Effector memory CD8-positive, alpha-beta T cell (primary cell): Measurements from ENCODE around the gene GABARAP.

Experiments used
- ATAC-seq: fragments of 150-1000 bp; cut with Tn5 transposase; replicated peaks from 2 replicates; pipeline ENCODE4 v1.10.0; 2021; ENCODE audit warnings: mild to moderate bottlenecking, moderate library complexity
- DNase-seq, 3 experiments: peaks; one replicate each; pipeline ENCODE4 v3.0.0; 2021
- H3K27ac Mint-ChIP-seq, 2 donors: one replicate each; pipeline ENCODE4 v1.8.0; 2022; ENCODE audit warnings: mild to moderate bottlenecking in 2 of 2, mixed read lengths in 2 of 2, moderate library complexity in 2 of 2
- H3K27me3 Mint-ChIP-seq, 2 donors: one replicate each; pipeline ENCODE4 v1.8.0; 2022; ENCODE audit warnings: mixed read lengths in 2 of 2
- H3K36me3 Mint-ChIP-seq: one replicate; pipeline ENCODE4 v1.8.0; 2022; ENCODE audit warnings: mild to moderate bottlenecking, moderate library complexity, mixed read lengths; ENCODE audit not compliant: insufficient read depth
- H3K4me1 Mint-ChIP-seq, 2 donors: one replicate each; pipeline ENCODE4 v1.8.0; 2022; ENCODE audit warnings: low read depth in 2 of 2, mixed read lengths in 2 of 2
- H3K4me3 Mint-ChIP-seq, 2 donors: one replicate each; pipeline ENCODE4 v1.8.0; 2022; ENCODE audit warnings: mild to moderate bottlenecking in 2 of 2, mixed read lengths in 2 of 2, moderate library complexity in 2 of 2
- H3K9me3 Mint-ChIP-seq, 2 donors: one replicate each; pipeline ENCODE4 v1.8.0; 2022; ENCODE audit warnings: mixed read lengths in 2 of 2

The GABARAP gene

DNA sequence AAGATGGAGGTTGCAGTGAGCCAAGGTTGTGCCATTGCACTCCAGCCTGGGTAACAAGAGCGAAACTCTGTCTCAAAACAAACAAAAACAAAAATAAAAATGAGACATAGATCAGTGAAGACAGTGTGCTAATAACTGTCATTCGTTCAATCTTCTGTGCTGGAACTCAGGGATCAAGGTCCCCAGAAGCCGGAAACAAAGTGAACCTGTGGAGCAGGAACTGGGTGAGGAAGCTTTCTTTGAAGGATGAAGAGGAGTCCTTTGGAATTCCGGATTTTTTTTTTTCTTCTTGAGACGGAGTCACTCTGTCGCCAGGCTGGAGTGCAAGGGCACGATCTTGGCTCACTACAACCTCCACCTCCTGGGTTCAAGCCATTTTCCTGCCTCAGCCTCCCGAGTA is 37.2 kb upstream of the GABARAP start:
- H3K4me3 Mint-ChIP-seq, result no peak overlapping the region
- no peak overlapping the region for H3K27ac Mint-ChIP-seq
- H3K4me1 Mint-ChIP-seq, result peaks cover 16 to 22% of the 10 kb centered on the region in 2 donors
- H3K36me3 Mint-ChIP-seq, result peaks cover 3% of the 10 kb centered on the region
- ATAC-seq, result no peak
- H3K9me3 Mint-ChIP-seq, result no peaks in the 10 kb centered on the region
- no peak for DNase-seq
- H3K27me3 Mint-ChIP-seq, result peaks cover 21 to 51% of the 10 kb centered on the region in 2 donors

DNA sequence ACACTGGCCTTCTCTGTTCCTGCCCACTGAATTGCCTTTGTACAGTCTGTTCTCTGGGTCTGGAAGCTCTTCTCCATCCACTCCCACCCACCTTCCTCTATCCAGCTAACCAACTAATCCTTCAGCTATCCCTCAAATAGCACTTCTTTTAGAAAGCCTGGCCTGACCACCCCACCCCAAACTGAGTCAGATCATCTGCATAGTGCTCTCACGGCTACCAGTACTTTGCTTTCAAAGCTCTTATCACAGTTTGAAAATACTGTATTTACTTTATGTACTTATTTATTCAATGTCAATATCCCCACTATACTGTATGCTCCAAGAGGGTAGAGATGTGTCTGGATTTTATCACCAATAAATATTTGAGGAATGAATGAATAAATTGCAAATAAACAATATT is 24.5 kb upstream of the GABARAP start:
- Mint-ChIP-seq H3K4me3 (no peak overlapping the region), H3K4me1 (peaks cover 15 to 16% of the 10 kb centered on the region in 2 donors), H3K9me3 (no peaks in the 10 kb centered on the region), H3K27me3 (peaks cover 24 to 39% of the 10 kb centered on the region in 2 donors), H3K27ac (no peak overlapping the region), H3K36me3 (peaks cover 9% of the 10 kb centered on the region)
- no peak for DNase-seq
- no peak for ATAC-seq

- H3K27ac Mint-ChIP-seq, result peak overlapping the region in 1 of 2 donors; percentile 26
These were observed 21.5 kb upstream of the GABARAP start for GRCh38 chr17:7263801-7264078.

DNA sequence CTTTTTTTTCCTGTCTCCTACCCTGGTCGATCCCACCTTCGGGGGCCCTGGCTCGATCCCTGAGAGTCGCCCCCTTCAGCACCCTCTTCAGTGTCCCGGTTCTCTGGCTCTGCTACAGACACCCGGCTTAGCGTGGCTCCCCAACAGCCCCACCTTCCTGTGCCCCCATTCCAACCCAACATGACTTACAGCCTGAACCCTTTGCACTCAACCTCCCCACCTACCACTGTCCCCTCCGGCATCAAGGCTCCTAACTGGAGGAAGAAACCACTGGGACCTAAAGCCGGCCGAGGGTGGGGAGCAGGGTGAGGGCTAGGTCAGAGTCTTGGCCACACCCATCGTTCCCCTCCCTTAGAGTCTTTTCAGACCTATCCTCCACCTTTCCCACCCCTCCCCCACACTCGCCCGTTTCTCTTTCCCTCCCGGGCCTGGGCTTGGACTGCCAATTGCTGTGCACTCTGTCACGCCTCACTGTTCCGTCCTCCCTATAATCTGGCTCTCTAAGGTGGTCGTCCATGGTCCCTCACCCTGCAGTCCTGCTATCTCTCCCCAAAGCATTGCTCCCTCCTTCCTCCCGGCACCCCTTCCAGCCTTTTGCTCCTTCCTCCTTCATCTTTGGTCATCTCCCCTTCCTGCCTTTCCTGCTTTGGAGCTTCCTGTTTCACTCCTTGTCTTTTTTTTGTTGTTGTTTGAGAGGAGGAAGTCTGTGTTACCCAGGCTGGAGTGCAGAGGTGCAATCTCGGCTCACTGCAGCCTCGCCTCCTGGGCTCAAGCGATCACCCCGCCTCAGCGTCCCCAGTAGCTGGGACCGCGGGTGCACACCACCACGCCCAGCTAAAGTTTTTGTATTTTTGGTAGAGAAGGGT is 20.9 kb upstream of the GABARAP start:
- Mint-ChIP-seq H3K4me3 (peak overlapping the region; percentile 75 to 80), H3K4me1 (peaks cover 17 to 19% of the 10 kb centered on the region in 2 donors), H3K27me3 (peaks cover 24 to 40% of the 10 kb centered on the region in 2 donors), H3K27ac (peak overlapping the region in 1 of 2 donors; percentile 26), H3K36me3 (peaks cover 16% of the 10 kb centered on the region), H3K9me3 (no peaks in the 10 kb centered on the region)
- no peak for DNase-seq
- peak; percentile 16 for ATAC-seq

More at GRCh38 chr17:7263801-7264078, 21.5 kb upstream of the GABARAP start:
- H3K9me3 Mint-ChIP-seq, result no peaks in the 10 kb centered on the region
- peaks cover 24 to 40% of the 10 kb centered on the region in 2 donors for H3K27me3 Mint-ChIP-seq
- H3K36me3 Mint-ChIP-seq, result peaks cover 16% of the 10 kb centered on the region
- H3K4me1 Mint-ChIP-seq, result peaks cover 17 to 19% of the 10 kb centered on the region in 2 donors
- H3K4me3 Mint-ChIP-seq, result peak overlapping the region; percentile 75 to 80
- ATAC-seq, result no peak
- DNase-seq, result no peak

DNA sequence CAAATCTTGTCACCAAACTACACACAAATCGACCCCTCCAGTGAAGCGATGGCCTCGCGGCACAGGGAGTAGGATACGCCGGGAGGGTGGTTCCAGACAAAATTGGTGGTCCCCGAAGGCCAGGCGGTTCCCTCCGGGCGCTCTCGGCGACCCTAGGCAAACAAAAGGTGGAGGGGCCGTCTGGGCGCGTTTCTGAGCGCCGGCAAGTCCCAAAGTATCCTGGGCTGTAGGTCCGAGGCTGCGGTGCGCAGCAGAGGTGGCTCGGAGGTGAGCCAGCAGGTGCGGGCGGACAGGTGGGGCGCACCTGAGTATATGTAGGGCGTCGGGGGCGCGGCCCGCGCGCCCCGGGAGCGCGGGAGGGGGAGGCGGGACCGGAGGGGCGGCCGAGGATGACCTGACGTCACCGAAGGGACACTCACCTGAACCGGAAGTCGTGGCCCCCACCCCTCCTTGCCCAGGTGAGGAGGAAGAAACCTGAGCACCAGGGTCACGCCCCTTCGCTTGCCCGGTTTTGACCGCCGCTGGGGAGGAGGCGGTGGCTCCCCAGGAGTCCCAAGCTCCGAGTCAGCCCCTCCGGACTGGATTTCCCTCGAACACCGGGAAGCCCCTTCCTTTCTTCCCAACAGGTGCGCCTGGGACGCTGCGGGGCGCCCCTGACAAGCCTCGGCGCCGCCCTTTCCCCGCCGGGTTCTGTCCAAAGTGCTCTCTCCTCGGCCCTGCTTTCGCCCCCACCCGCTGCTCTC is 20.1 kb upstream of the GABARAP start, which contains the start of gene CLDN7:
Gene CLDN7 (minus strand): TSS at position 287 of the 743 bp plus-strand sequence. CDS start 435 bp downstream, outside the sequence.
- peaks cover 17 to 19% of the 10 kb centered on the region in 2 donors for H3K4me1 Mint-ChIP-seq
- H3K9me3 Mint-ChIP-seq, result no peaks in the 10 kb centered on the region
- peak within 1 kb of the TSS; percentile 75 to 80 for H3K4me3 Mint-ChIP-seq
- peaks cover 19% of the 10 kb centered on the region for H3K36me3 Mint-ChIP-seq
- peak within 1 kb of the TSS; percentile 44 to 73 for H3K27ac Mint-ChIP-seq
- H3K27me3 Mint-ChIP-seq, result peaks cover 24 to 40% of the 10 kb centered on the region in 2 donors
- ATAC-seq (no peak), DNase-seq (no peak)

DNA sequence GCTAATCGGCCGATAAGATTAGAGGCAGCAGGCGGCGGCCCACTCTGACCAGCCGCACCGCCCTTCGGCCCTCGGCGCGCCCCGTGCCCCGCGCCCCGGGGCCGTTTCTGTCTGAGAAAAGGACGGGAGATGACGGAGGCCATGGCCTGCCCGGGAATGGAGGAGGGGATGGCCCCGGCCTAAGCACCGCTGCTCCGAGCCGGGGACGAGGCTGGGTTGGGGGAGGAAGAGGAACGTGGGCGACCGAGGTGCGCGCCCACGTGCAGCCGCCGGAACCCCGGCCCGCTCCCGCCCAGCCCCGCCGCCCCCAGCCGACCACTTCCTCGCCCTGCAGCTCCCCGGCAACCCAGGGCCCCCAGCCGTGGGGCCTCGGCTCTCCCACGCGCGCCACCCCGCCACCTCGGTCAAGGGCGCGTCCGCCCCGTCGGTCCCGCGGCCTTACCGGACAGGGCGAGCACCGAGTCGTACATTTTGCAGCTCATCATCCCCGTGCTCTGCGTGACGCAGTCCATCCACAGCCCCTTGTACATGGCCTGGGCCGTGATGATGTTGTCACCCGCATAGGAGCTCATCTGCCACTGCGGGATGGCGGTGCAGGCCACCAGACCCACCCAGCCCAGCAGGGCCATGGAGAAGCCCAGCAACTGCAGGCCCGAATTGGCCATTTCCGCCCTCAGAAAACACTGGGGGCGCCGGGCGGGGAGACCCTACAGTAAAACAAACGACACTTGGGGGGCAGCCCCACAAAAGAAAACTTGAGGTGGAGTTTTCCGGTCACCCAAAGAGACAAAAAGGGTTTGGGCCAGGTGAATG is 19.3 kb upstream of the GABARAP start:
- H3K27me3 Mint-ChIP-seq, result peaks cover 20 to 34% of the 10 kb centered on the region in 2 donors

GRCh38 chr17:7260651-7261378 is 18.6 kb upstream of the GABARAP start:
- no peaks in the 10 kb centered on the region for H3K9me3 Mint-ChIP-seq
- peaks cover 19% of the 10 kb centered on the region in 2 donors for H3K4me1 Mint-ChIP-seq
- DNase-seq (no peak), ATAC-seq (peak; percentile 37)
- H3K4me3 Mint-ChIP-seq, result peak overlapping the region; percentile 72 to 75
- H3K36me3 Mint-ChIP-seq, result peaks cover 34% of the 10 kb centered on the region
- peak overlapping the region in 1 of 2 donors; percentile 73 for H3K27ac Mint-ChIP-seq
- H3K27me3 Mint-ChIP-seq, result peaks cover 18 to 28% of the 10 kb centered on the region in 2 donors

More for the DNA sequence above, 19.3 kb upstream of the GABARAP start:
- Mint-ChIP-seq H3K4me1 (peaks cover 19% of the 10 kb centered on the region in 2 donors), H3K4me3 (peak overlapping the region; percentile 72 to 75), H3K27ac (peak overlapping the region; percentile 44 to 73), H3K36me3 (peaks cover 27% of the 10 kb centered on the region), H3K9me3 (no peaks in the 10 kb centered on the region)
- ATAC-seq, result peak; percentile 62
- no peak for DNase-seq

GRCh38 chr17:7260151-7260550 is 17.9 kb upstream of the GABARAP start:
- H3K9me3 Mint-ChIP-seq, result no peaks in the 10 kb centered on the region
- ATAC-seq (no peak), DNase-seq (no peak)
- peaks cover 18 to 28% of the 10 kb centered on the region in 2 donors for H3K27me3 Mint-ChIP-seq
- no peak overlapping the region for H3K27ac Mint-ChIP-seq
- H3K4me3 Mint-ChIP-seq, result peak overlapping the region in 1 of 2 donors; percentile 37
- peaks cover 41% of the 10 kb centered on the region for H3K36me3 Mint-ChIP-seq
- H3K4me1 Mint-ChIP-seq, result peaks cover 19% of the 10 kb centered on the region in 2 donors

DNA sequence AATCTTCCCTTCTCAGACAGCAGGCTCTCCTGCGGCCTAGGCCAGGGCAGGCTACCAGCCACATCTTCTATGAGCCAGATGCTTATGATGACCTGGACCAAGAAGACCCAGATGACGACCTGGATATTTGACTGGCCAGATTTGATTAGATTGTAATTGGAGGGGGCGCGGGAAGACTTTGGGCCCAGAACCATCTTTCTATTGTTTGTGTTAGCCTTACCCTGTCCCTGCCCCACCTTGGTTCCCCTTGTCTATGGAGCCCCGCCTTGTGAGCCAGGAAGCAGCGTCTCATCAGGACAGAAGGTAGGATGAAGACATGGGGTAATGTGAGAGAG is 17.3 kb upstream of the GABARAP start:
- Mint-ChIP-seq H3K4me3 (no peak overlapping the region), H3K4me1 (peaks cover 19 to 22% of the 10 kb centered on the region in 2 donors), H3K9me3 (no peaks in the 10 kb centered on the region), H3K27me3 (peaks cover 18 to 28% of the 10 kb centered on the region in 2 donors), H3K36me3 (peaks cover 47% of the 10 kb centered on the region), H3K27ac (peak overlapping the region in 1 of 2 donors; percentile 17)
- DNase-seq, result no peak
- ATAC-seq, result no peak

- DNase-seq (no peak), ATAC-seq (no peak)
- Mint-ChIP-seq H3K9me3 (no peaks in the 10 kb centered on the region), H3K4me1 (peaks cover 18 to 22% of the 10 kb centered on the region in 2 donors), H3K27me3 (peaks cover 14 to 23% of the 10 kb centered on the region in 2 donors), H3K4me3 (no peak overlapping the region), H3K27ac (peak overlapping the region in 1 of 2 donors; percentile 17), H3K36me3 (peaks cover 48% of the 10 kb centered on the region)
These were observed 16.7 kb upstream of the GABARAP start for GRCh38 chr17:7258731-7259554.

- DNase-seq (no peak), ATAC-seq (no peak)
- Mint-ChIP-seq H3K4me1 (peaks cover 17 to 19% of the 10 kb centered on the region in 2 donors), H3K27me3 (peaks cover 0 to 3% of the 10 kb centered on the region in 2 donors), H3K4me3 (no peak overlapping the region), H3K9me3 (no peaks in the 10 kb centered on the region), H3K27ac (no peak overlapping the region), H3K36me3 (peaks cover 52% of the 10 kb centered on the region)
These were observed 14.7 kb upstream of the GABARAP start for GRCh38 chr17:7256766-7257456.
